IMR-90 (cell line): ENCODE data around the gene BLOC1S4.

ENCODE experiments used
- CTCF ChIP-seq: conservative IDR thresholded peaks from 2 replicates; pipeline ENCODE4 v1.5.1; 2012; ENCODE audit warnings: mild to moderate bottlenecking, low read depth, low read length, improper control_type of control experiment
- USF2 ChIP-seq: fragments of 150-350 bp; IDR thresholded peaks from 2 replicates; pipeline ENCODE4 v1.6.1; 2017; ENCODE audit warnings: mild to moderate bottlenecking, antibody characterized with exemption, low read length, low read depth

DNA sequence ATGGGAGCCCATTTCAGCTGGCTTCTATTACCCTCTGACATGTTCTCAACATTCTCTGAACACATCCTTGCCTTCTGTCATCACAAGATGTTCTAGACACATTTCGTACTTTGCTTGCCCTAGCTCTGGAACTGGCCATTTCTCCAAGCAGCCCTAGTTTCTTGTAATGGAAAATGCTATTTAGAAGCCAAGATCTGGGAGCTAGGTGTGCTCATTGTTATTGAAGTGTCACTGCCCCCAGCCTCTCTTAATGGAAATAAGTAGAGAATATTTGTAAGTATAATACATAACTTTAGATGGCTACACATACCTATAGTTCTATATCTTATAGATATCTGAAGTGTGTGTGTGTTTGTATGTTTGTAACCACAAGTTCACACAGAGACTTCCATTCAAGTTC, 13.2 kb upstream of the BLOC1S4 start:
- TF ChIP-seq CTCF (no peak), USF2 (no peak)
